Measurements from ENCODE around the gene GABPB2.

Gene GABPB2

GRCh38 chr1:151104630-151105029 is 34.1 kb downstream of the GABPB2 start:
- H3K4me3 ChIP-seq (ENCODE audit: low read length) = no peak overlapping the region
- no peak overlapping the region for H2BK5ac ChIP-seq (ENCODE audit: low read length)

GRCh38 chr1:151106894-151107293 is 36.3 kb downstream of the GABPB2 start:
- Histone ChIP-seq H4K5ac (ENCODE audit: low read length) (no peak overlapping the region), H3K23ac (ENCODE audit: low read length) (no peak overlapping the region), H3K27me3 (ENCODE audit: insufficient read depth, low read length, poor library complexity) (no peaks in the 10 kb centered on the region), H3K36me3 (ENCODE audit: control insufficient read depth, insufficient read depth, low read length) (no peaks in the 10 kb centered on the region), H3K4me3 (ENCODE audit: low read length) (no peak overlapping the region), H3K18ac (ENCODE audit: low read length) (no peak overlapping the region), H3K4me2 (ENCODE audit: low read length) (no peak overlapping the region), H4K8ac (ENCODE audit: low read depth, low read length) (no peak overlapping the region), H2BK120ac (ENCODE audit: low read depth, low read length) (no peak overlapping the region), H3K4me1 (ENCODE audit: control insufficient read depth, low read depth, low read length) (no peaks in the 10 kb centered on the region), H3K9ac (ENCODE audit: low read length) (no peak overlapping the region), H2AK5ac (ENCODE audit: low read length) (no peak overlapping the region), H3K27ac (ENCODE audit: low read depth, low read length) (no peak overlapping the region), H2BK5ac (ENCODE audit: low read length) (no peak overlapping the region), H2BK15ac (replicated peaks; ENCODE audit: low read depth) (no peak overlapping the region), H3K4ac (ENCODE audit: low read depth, low read length) (no peak overlapping the region), H3K79me1 (ENCODE audit: low read length) (no peaks in the 10 kb centered on the region), H3K79me2 (ENCODE audit: control insufficient read depth, insufficient read depth, low read length) (no peaks in the 10 kb centered on the region), H3K56ac (ENCODE audit: low read length) (no peak overlapping the region)
- WGBS (ENCODE audit: extremely low coverage, insufficient coverage, low lambda C conversion rate) = no CpG with 5 or more reads among the region's 2 CpGs
- no peak for DNase-seq

More at GRCh38 chr1:151104630-151105029, 34.1 kb downstream of the GABPB2 start:
- Histone ChIP-seq H3K18ac (ENCODE audit: low read length) (no peak overlapping the region), H3K79me2 (ENCODE audit: control insufficient read depth, insufficient read depth, low read length) (no peaks in the 10 kb centered on the region), H3K27ac (ENCODE audit: low read depth, low read length) (no peak overlapping the region), H2BK120ac (ENCODE audit: low read depth, low read length) (no peak overlapping the region), H3K36me3 (ENCODE audit: control insufficient read depth, insufficient read depth, low read length) (no peaks in the 10 kb centered on the region), H3K79me1 (ENCODE audit: low read length) (no peaks in the 10 kb centered on the region), H3K9ac (ENCODE audit: low read length) (no peak overlapping the region), H2BK15ac (replicated peaks; ENCODE audit: low read depth) (no peak overlapping the region), H2AK5ac (ENCODE audit: low read length) (no peak overlapping the region), H3K23ac (ENCODE audit: low read length) (no peak overlapping the region), H3K4ac (ENCODE audit: low read depth, low read length) (no peak overlapping the region), H3K4me1 (ENCODE audit: control insufficient read depth, low read depth, low read length) (no peaks in the 10 kb centered on the region), H3K4me2 (ENCODE audit: low read length) (no peak overlapping the region), H4K5ac (ENCODE audit: low read length) (no peak overlapping the region), H4K8ac (ENCODE audit: low read depth, low read length) (no peak overlapping the region), H3K56ac (ENCODE audit: low read length) (no peak overlapping the region), H3K27me3 (ENCODE audit: insufficient read depth, low read length, poor library complexity) (no peaks in the 10 kb centered on the region)
- DNase-seq = no peak

- no peak overlapping the region for H3K56ac ChIP-seq (ENCODE audit: low read length)
- H3K4me1 ChIP-seq (ENCODE audit: control insufficient read depth, low read depth, low read length) = no peaks in the 10 kb centered on the region
- H3K9ac ChIP-seq (ENCODE audit: low read length) = no peak overlapping the region
- no peak overlapping the region for H3K18ac ChIP-seq (ENCODE audit: low read length)
- H4K5ac ChIP-seq (ENCODE audit: low read length) = no peak overlapping the region
- no peaks in the 10 kb centered on the region for H3K36me3 ChIP-seq (ENCODE audit: control insufficient read depth, insufficient read depth, low read length)
- no peak for DNase-seq
- H3K23ac ChIP-seq (ENCODE audit: low read length) = no peak overlapping the region
- no peaks in the 10 kb centered on the region for H3K79me1 ChIP-seq (ENCODE audit: low read length)
- no peak overlapping the region for H2AK5ac ChIP-seq (ENCODE audit: low read length)
- H2BK15ac ChIP-seq (replicated peaks; ENCODE audit: low read depth) = no peak overlapping the region
- no peak overlapping the region for H2BK5ac ChIP-seq (ENCODE audit: low read length)
- H3K4ac ChIP-seq (ENCODE audit: low read depth, low read length) = no peak overlapping the region
- no peak overlapping the region for H2BK120ac ChIP-seq (ENCODE audit: low read depth, low read length)
- no peaks in the 10 kb centered on the region for H3K27me3 ChIP-seq (ENCODE audit: insufficient read depth, low read length, poor library complexity)
- H3K79me2 ChIP-seq (ENCODE audit: control insufficient read depth, insufficient read depth, low read length) = no peaks in the 10 kb centered on the region
- no peak overlapping the region for H3K27ac ChIP-seq (ENCODE audit: low read depth, low read length)
- H3K4me3 ChIP-seq (ENCODE audit: low read length) = no peak overlapping the region
- H4K8ac ChIP-seq (ENCODE audit: low read depth, low read length) = no peak overlapping the region
- WGBS (ENCODE audit: extremely low coverage, insufficient coverage, low lambda C conversion rate) = no CpG with 5 or more reads among the region's 5 CpGs
- H3K4me2 ChIP-seq (ENCODE audit: low read length) = no peak overlapping the region
Measured at GRCh38 chr1:151108331-151108730, 37.8 kb downstream of the GABPB2 start.

- Histone ChIP-seq H3K56ac (ENCODE audit: low read length) (no peak overlapping the region), H2BK120ac (ENCODE audit: low read depth, low read length) (no peak overlapping the region), H3K9ac (ENCODE audit: low read length) (no peak overlapping the region), H3K36me3 (ENCODE audit: control insufficient read depth, insufficient read depth, low read length) (no peaks in the 10 kb centered on the region), H4K5ac (ENCODE audit: low read length) (no peak overlapping the region), H3K27me3 (ENCODE audit: insufficient read depth, low read length, poor library complexity) (no peaks in the 10 kb centered on the region), H2AK5ac (ENCODE audit: low read length) (no peak overlapping the region), H3K27ac (ENCODE audit: low read depth, low read length) (no peak overlapping the region), H3K4ac (ENCODE audit: low read depth, low read length) (no peak overlapping the region), H3K23ac (ENCODE audit: low read length) (no peak overlapping the region), H3K79me1 (ENCODE audit: low read length) (no peaks in the 10 kb centered on the region), H3K79me2 (ENCODE audit: control insufficient read depth, insufficient read depth, low read length) (no peaks in the 10 kb centered on the region), H3K4me1 (ENCODE audit: control insufficient read depth, low read depth, low read length) (no peaks in the 10 kb centered on the region), H3K4me3 (ENCODE audit: low read length) (no peak overlapping the region), H2BK15ac (replicated peaks; ENCODE audit: low read depth) (no peak overlapping the region), H3K18ac (ENCODE audit: low read length) (no peak overlapping the region), H3K4me2 (ENCODE audit: low read length) (no peak overlapping the region), H2BK5ac (ENCODE audit: low read length) (no peak overlapping the region), H4K8ac (ENCODE audit: low read depth, low read length) (no peak overlapping the region)
- no CpG with 5 or more reads among the region's 5 CpGs for WGBS (ENCODE audit: extremely low coverage, insufficient coverage, low lambda C conversion rate)
- DNase-seq = no peak
Measured at GRCh38 chr1:151113877-151114276, 43.3 kb downstream of the GABPB2 start.

GRCh38 chr1:151124763-151125403 is 54.3 kb downstream of the GABPB2 start:
- H3K18ac ChIP-seq (ENCODE audit: low read length) = no peak overlapping the region
- peaks cover 2% of the 10 kb centered on the region for H3K4me1 ChIP-seq (ENCODE audit: control insufficient read depth, low read depth, low read length)
- no peak overlapping the region for H3K4me3 ChIP-seq (ENCODE audit: low read length)
- no peak overlapping the region for H3K27ac ChIP-seq (ENCODE audit: low read depth, low read length)
- no peak overlapping the region for H2BK5ac ChIP-seq (ENCODE audit: low read length)
- no peak overlapping the region for H4K5ac ChIP-seq (ENCODE audit: low read length)
- DNase-seq = peak; percentile 57
- H3K79me2 ChIP-seq (ENCODE audit: control insufficient read depth, insufficient read depth, low read length) = no peaks in the 10 kb centered on the region
- WGBS (ENCODE audit: extremely low coverage, insufficient coverage, low lambda C conversion rate) = no CpG with 5 or more reads among the region's 5 CpGs
- H3K36me3 ChIP-seq (ENCODE audit: control insufficient read depth, insufficient read depth, low read length) = no peaks in the 10 kb centered on the region
- no peak overlapping the region for H3K4me2 ChIP-seq (ENCODE audit: low read length)
- no peak overlapping the region for H2BK120ac ChIP-seq (ENCODE audit: low read depth, low read length)
- H2BK15ac ChIP-seq (replicated peaks; ENCODE audit: low read depth) = no peak overlapping the region
- H3K9ac ChIP-seq (ENCODE audit: low read length) = no peak overlapping the region
- no peaks in the 10 kb centered on the region for H3K27me3 ChIP-seq (ENCODE audit: insufficient read depth, low read length, poor library complexity)
- no peaks in the 10 kb centered on the region for H3K79me1 ChIP-seq (ENCODE audit: low read length)
- H2AK5ac ChIP-seq (ENCODE audit: low read length) = no peak overlapping the region
- H4K8ac ChIP-seq (ENCODE audit: low read depth, low read length) = no peak overlapping the region
- no peak overlapping the region for H3K4ac ChIP-seq (ENCODE audit: low read depth, low read length)
- peak overlapping the region; percentile 25 for H3K56ac ChIP-seq (ENCODE audit: low read length)
- H3K23ac ChIP-seq (ENCODE audit: low read length) = no peak overlapping the region

- Histone ChIP-seq H3K27me3 (ENCODE audit: insufficient read depth, low read length, poor library complexity) (no peaks in the 10 kb centered on the region), H3K27ac (ENCODE audit: low read depth, low read length) (no peak overlapping the region), H3K23ac (ENCODE audit: low read length) (no peak overlapping the region), H3K4ac (ENCODE audit: low read depth, low read length) (no peak overlapping the region), H3K4me2 (ENCODE audit: low read length) (no peak overlapping the region), H2BK5ac (ENCODE audit: low read length) (no peak overlapping the region), H2BK15ac (replicated peaks; ENCODE audit: low read depth) (no peak overlapping the region), H3K18ac (ENCODE audit: low read length) (no peak overlapping the region), H3K9ac (ENCODE audit: low read length) (no peak overlapping the region), H3K56ac (ENCODE audit: low read length) (no peak overlapping the region), H2AK5ac (ENCODE audit: low read length) (no peak overlapping the region), H3K79me1 (ENCODE audit: low read length) (no peaks in the 10 kb centered on the region), H2BK120ac (ENCODE audit: low read depth, low read length) (no peak overlapping the region), H3K79me2 (ENCODE audit: control insufficient read depth, insufficient read depth, low read length) (no peaks in the 10 kb centered on the region), H3K36me3 (ENCODE audit: control insufficient read depth, insufficient read depth, low read length) (no peaks in the 10 kb centered on the region), H3K4me1 (ENCODE audit: control insufficient read depth, low read depth, low read length) (peaks cover 2% of the 10 kb centered on the region), H4K5ac (ENCODE audit: low read length) (no peak overlapping the region), H4K8ac (ENCODE audit: low read depth, low read length) (no peak overlapping the region), H3K4me3 (ENCODE audit: low read length) (no peak overlapping the region)
- no CpG with 5 or more reads among the region's 6 CpGs for WGBS (ENCODE audit: extremely low coverage, insufficient coverage, low lambda C conversion rate)
- peak; percentile 34 for DNase-seq
Measured at GRCh38 chr1:151128800-151129199, 58.2 kb downstream of the GABPB2 start.
